Stimulated activated CD8-positive, alpha-beta memory T cell treated with anti-CD3 and anti-CD28 coated beads, Interleukin-12 subunit alpha, Interleukin-12 subunit beta, amount 100 ng/mL, for 4 hours (primary cell): ENCODE data around the gene PRRC2A.
A peak's percentile ranks its signal among the peaks of the same experiment; 100 is the strongest.

Experiments
- DNase-seq: peaks from one replicate; pipeline ENCODE4 v3.0.0-alpha.2; 2020; ENCODE audit warnings: low read depth

Gene PRRC2A

DNA sequence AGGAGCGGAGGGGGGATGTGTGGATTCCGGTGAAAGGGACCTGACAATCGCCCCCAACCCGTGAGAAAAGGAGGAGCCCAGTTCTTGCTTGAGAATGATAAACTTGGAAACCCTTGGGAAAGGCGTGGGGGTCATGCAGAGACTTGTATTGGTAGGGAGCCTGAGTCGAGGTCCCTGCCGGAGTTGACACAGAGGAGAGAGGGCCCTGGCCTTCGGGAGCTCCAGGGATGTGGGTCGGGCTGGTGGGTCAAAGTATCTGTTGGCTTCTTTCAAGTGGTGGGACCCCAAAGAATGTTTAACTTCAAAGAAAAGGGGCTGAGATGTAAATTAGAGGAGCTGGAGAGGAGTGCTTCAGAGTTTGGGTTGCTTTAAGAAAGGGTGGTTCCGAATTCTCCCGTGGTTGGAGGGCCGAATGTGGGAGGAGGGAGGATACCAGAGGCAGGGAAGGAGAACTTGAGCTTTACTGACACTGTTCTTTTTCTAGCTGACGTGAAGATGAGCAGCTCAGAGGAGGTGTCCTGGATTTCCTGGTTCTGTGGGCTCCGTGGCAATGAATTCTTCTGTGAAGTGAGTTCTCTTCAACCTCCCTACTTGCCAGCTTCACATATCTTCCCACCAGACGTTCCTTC, 45.9 kb downstream of the PRRC2A start:
- DNase-seq, result no peak

DNA sequence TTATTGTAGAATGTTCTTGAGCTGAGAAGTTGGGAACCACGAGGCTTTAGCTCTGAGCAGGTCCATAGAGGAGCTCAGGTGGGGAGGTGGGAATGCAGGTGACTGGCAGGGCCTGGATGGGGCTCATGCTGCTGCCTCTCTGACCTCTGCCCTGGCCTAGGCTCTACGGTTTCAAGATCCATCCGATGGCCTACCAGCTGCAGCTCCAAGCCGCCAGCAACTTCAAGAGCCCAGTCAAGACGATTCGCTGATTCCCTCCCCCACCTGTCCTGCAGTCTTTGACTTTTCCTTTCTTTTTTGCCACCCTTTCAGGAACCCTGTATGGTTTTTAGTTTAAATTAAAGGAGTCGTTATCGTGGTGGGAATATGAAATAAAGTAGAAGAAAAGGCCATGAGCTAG, 49.2 kb downstream of the PRRC2A start, which contains the start of gene LY6G5B:
LY6G5B (plus strand) TSS at position 301 of the 400 bp plus-strand sequence. CDS start 975 bp downstream, outside the sequence.
- DNase-seq, result no peak

DNA sequence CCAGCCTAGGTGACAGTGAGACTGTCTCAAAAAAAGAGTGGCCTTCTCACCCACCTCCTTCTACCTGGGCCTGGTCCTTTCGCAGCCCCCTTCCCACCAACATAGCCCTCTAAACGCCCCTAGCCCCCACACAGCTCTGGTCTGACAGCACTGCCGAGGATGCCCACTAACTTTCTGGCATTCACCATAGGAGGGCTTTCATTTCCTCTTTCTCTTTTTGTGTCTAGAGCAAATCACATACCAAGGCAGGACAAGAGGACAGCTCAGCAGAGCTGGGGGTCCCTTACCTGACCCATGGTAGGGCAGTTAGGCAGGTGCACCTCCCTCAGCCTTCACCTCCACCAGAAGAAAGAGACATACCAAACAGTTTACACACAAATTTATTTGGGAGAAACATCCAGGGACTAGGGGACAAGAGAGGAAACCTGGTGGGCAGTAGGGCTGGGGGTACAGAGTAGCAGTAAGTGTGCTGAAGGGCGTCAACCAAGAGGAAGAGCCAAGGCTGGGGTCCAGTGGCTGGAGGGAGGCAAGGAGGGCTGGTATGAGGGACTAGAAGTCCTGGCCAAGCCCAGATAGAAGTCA, 55.9 kb downstream of the PRRC2A start:
- no peak for DNase-seq

DNA sequence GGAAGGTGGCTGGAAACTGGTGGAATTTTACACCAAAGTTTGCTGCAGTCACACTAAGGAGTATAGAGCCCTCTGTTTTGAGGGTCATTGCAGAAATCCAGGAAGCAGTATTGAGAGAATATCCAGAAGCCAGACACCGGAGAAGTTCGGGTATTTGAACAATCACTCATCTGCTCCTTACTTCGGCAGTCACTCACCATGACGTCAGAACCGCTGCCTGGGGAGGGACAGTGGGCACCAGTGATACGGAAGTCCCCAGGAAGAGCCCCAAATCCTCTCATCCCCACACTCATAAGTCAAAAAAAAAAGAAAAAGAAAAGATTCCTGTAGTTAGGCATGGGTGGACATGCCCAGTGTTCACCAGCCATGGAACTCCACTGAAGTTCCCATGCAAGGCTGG, 56.4 kb downstream of the PRRC2A start:
- no peak for DNase-seq

DNA sequence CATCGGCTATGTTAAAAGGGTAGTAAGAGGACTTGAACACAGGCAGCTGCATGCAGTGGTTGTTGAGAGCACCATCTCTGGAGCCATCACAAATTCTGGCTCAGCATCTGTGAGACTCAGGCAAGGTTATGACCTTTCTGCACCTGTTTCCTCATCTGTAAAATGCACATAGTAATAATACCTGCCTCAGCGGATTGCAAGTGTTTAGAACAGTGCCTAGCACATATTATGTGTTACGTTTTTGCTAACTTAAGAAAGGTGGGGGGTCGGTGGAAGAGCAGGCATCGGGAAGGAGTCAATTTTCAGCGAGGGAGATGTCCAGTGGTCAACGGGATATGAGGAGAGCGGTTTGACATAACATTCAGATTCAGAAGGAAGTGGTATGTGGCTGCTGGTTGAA, 57.4 kb downstream of the PRRC2A start:
- DNase-seq, result no peak

DNA sequence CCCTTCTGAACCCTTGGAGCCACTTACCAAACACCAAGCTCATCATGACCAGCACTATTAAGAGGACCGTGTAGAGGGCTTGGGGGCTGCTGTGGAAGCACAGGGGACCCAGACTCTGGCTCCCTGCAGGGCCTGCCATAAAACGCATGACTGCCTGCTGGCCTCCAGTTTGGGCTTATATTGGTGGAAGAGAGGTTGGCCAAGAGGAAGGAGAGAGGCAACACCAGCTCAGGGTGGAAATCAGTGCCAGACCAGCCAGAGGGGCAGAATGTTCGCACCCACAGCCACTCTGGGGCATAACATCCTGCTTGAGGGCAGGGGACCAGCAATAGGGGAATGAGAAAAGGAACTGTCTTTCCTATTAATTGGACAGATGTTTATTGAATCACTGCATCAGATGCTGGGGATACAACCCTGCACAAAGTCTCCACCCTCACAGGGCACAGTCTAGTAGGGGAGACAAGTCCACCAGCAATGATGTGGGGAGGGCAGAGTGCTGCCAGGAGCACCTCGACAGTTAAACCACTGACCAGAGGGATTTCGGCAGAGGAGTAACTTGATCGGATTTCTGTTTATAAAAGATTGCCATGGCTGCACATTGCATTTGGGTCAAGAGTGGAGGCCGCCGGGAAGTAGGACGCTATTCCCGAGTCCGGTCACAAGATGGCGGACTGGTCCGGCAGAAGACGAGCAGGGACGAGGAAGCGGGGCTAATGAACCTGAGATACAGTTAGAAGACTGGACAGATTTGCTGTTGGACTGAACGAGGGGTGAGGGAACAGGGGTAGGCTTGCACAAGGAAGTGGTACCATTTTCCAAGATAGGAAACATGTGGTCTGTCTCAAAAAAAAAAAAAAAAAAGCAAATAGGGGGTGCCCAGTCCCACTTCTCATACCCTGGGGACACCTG, 60.0 kb downstream of the PRRC2A start, which contains the start of gene LY6G5C:
LY6G5C (minus strand) TSS at position 842 of the 909 bp plus-strand sequence; CDS start at position 148, 694 bp downstream.
- DNase-seq, result peak; percentile 32

DNA sequence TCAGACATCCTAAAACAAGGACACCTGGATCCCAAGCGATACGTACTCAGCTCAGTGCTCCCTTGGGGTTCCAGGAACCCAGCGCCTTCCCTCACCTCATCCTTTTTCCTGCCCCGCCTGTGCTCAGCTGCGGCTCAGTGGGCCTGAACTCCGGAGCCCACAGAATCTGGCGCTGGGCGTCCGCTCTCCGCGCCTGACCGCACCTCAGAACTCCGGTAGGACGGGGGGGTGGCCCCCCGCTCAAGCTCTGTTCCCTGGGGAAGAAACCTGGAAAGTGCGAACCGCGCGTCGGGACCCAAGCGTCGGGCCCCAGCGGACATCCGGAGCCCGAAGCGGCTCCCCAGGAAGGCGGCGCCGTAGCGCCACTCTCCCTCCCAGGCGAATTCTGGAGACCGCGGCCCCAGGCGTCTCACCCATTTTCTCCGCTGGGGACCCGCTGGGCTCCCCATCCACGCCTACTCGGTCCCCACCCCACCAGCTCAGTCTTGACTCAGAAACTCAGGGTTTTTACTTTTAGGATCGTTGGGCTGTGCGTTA, 60.7 kb downstream of the PRRC2A start:
- no peak for DNase-seq

DNA sequence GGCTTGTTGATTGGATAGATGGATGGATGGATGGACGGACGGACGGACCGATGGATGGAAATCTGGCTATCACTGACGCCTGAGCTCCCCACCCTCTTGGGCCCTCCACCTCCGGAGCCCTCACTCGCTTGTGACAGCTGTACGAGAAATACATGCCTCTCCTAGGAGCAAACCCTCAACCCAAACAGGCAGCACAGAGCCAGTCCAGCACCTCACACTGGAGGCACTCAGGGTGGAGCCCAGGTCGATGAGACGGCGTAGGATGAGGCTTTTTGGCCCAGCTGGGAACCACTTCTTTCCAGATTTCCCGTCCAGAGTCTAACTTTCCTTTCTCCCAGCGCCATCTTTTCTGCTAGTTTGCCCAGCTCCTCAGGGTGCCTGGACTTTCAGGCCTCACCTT, 63.1 kb downstream of the PRRC2A start:
- DNase-seq, result no peak

DNA sequence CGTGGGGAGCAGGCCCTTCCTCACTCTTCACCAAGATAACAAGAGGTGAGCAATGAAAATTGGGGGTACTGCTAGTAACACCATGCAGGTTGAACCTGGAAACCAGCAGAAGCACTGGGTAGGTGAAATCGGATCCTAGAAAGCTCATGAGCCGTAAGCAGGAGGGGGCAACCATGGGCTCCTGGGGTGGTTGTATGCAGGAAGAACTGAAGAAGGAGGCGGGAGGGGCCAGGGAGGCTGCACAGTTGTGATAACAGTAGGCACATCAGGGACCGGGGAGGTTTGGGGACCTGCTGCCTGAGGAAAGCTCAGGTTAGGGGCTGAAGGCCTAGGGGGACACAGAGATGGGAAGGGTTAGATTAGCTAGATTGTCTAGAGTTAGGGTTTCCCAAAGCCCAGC, 66.0 kb downstream of the PRRC2A start:
- no peak for DNase-seq

DNA sequence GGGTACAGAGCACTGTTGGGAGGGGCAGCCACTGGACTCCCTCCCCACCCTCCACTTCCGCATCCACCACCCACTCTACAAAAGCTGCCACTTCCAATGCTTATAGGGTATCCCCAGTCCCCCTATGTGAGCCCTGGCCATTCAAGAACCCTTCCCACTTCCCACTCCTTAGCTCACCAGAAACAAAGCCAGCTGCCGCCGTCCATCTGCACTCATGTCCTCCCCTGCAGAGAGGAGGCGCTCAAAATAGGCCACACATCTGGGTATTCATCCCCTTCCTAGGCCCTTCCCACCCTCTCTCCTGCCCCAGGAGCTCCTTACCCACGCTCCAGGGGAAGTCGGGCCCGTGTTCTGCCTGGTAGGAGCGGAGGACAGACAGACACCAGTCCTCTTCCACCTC, 66.8 kb downstream of the PRRC2A start:
- DNase-seq, result no peak
